ENCODE results near the gene TRABD2B. TPM values are rescaled to one million over a fixed set of nuclear protein-coding genes. Genes with fewer than 3 reads are reported as not detected.

Gene TRABD2B
- polyA plus RNA-seq, 2 donors, result 0.24 to 0.34 TPM

DNA sequence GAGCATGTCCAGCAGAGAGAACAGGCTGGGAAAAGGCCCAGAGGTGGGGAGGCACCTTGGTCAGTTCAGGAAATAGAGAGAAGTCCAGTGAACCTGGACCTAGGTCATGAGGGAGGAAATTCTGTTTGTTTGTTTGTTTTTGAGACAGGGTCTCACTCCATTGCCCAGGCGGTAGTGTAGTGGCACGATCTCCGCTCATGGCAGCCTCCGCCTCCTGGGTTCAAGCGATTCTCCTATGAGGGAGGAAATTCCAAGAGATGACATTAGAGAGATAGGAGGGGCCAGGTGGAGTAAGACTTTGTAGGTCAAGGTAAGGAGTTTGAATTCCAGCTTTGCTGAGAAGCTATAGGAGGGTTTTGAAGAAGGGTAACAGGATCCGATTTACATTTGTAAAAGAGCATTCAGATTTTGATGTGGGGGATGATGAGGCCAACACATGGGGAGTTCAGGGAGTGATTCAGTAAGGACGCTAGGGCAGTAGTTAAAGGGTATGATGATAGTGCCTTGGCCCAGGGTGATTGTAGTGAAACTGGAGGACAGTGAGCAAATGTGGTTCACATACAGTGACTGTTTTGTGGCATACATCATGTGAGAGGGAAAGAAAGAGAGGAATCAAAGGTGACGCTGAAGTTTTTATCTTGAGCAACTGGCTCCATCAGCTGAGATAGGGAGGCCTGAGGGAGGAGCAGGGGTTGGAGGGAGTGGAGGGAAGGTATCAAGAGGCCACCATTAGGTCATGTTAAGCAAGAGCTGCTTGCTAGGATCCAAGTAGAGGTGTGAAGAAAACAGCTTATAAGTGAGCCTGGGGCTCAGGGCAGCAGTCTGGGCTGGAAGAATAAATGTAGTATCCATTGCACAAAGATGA is 8.3 kb upstream of the TRABD2B start:
- Histone ChIP-seq H3K4me3 (ENCODE audit: low read depth in 1 of 2, low read length in 2 of 2) (no peak overlapping the region), H3K36me3 (ENCODE audit: control insufficient read depth in 2 of 2, insufficient read depth in 2 of 2, low read length in 1 of 2) (no peaks in the 10 kb centered on the region), H3K4me1 (ENCODE audit: control insufficient read depth in 2 of 2, insufficient read depth in 2 of 2, low read length in 1 of 2) (no peaks in the 10 kb centered on the region), H3K27ac (ENCODE audit: low read depth in 2 of 2, low read length in 1 of 2) (no peak overlapping the region), H3K27me3 (ENCODE audit: control insufficient read depth in 1 of 2, insufficient read depth in 2 of 2, low read length in 2 of 2) (no peaks in the 10 kb centered on the region), H3K9me3 (ENCODE audit: control insufficient read depth in 2 of 2, insufficient read depth in 1 of 2, low read depth in 1 of 2, low read length in 1 of 2) (no peaks in the 10 kb centered on the region)
- 92 to 93% methylated on average over 8 of the region's 8 CpGs for WGBS, 2 donors

DNA sequence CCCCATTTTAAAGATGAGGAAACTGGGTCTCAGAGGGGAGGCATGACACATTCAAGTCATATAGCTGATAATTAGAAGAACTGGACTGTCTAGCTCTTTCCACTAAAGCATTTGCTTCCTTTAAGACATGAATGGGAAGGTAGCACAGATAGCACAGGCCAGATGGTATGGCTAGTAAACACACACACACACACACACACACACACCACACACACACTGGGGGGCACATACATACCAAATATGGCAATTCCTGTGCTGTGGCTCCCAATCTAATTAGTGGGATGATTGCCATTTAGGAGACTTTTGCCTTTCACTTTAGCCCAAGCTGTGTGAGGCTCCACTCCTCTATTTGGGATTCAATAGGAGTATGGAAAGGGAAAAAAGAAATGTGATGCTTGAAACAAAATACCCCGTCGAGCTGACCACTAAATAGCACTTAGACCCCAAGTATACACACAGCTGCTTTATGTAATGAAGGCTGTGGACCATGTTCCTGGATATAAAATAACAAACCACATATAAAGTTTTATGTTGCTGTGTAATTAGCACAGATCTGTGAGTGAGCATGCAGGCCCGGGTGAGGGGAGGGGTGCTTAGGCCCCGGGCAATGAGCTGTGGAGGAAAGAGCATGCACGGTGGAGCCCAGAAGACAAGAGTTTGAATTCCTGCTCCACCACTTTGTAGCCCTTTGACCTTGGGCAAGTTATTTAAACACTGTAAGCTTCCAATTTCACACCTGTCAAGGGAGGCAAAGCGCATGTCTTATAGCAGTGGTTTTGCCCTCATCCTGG is 6.8 kb upstream of the TRABD2B start:
- Histone ChIP-seq H3K4me1 (ENCODE audit: control insufficient read depth in 2 of 2, insufficient read depth in 2 of 2, low read length in 1 of 2) (no peaks in the 10 kb centered on the region), H3K9me3 (ENCODE audit: control insufficient read depth in 2 of 2, insufficient read depth in 1 of 2, low read depth in 1 of 2, low read length in 1 of 2) (no peaks in the 10 kb centered on the region), H3K4me3 (ENCODE audit: low read depth in 1 of 2, low read length in 2 of 2) (no peak overlapping the region), H3K36me3 (ENCODE audit: control insufficient read depth in 2 of 2, insufficient read depth in 2 of 2, low read length in 1 of 2) (no peaks in the 10 kb centered on the region), H3K27me3 (ENCODE audit: control insufficient read depth in 1 of 2, insufficient read depth in 2 of 2, low read length in 2 of 2) (no peaks in the 10 kb centered on the region), H3K27ac (ENCODE audit: low read depth in 2 of 2, low read length in 1 of 2) (no peak overlapping the region)
- 61 to 62% methylated on average over 6 of the region's 6 CpGs for WGBS, 2 donors

DNA sequence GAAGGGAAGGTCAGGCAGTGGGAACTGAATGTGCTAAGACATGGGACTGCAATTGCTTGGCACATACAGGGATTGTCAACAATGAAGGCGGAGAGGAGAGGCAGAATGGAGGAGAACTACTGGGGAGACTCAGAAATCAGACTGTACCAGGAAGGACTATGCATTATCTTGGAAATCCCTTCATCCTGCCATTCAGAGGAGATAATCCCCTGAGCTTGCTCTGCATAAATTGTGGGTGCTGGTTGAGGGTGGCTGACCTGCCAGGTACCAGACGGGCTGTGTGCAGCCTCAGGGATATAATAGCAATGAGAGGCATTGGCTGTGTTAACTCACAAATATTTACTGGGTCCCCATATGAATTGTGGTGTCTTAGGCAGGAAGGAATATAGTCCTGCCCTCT is 5.0 kb upstream of the TRABD2B start:
- H3K4me3 ChIP-seq (ENCODE audit: low read depth in 1 of 2, low read length in 2 of 2), result no peak overlapping the region
- no peak overlapping the region for H3K27ac ChIP-seq (ENCODE audit: low read depth in 2 of 2, low read length in 1 of 2)
- no peaks in the 10 kb centered on the region for H3K27me3 ChIP-seq (ENCODE audit: control insufficient read depth in 1 of 2, insufficient read depth in 2 of 2, low read length in 2 of 2)
- H3K36me3 ChIP-seq (ENCODE audit: control insufficient read depth in 2 of 2, insufficient read depth in 2 of 2, low read length in 1 of 2), result no peaks in the 10 kb centered on the region
- H3K4me1 ChIP-seq (ENCODE audit: control insufficient read depth in 2 of 2, insufficient read depth in 2 of 2, low read length in 1 of 2), result no peaks in the 10 kb centered on the region
- 63 to 74% methylated on average over 2 of the region's 2 CpGs for WGBS, 2 donors
- no peaks in the 10 kb centered on the region for H3K9me3 ChIP-seq (ENCODE audit: control insufficient read depth in 2 of 2, insufficient read depth in 1 of 2, low read depth in 1 of 2, low read length in 1 of 2)

DNA sequence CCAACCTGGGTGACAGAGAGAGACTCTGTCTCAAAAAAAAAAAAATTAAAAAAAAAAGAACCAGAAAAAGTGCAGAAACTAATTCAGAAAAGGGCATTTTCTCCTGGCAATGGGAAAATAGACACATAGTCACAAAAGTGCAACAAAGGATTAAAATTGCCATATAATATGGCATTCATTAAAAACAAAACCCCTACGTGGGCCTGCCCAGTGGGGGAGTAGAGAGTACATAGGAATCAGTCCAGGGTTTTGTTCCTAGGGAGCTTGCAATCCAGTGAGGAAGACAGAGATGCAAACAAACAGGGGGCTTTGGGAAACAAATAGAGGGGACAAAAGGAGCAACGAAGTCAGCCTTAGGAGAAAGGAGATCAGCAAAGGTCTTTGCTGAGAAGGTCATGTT is 4.5 kb upstream of the TRABD2B start:
- Histone ChIP-seq H3K4me3 (ENCODE audit: low read depth in 1 of 2, low read length in 2 of 2) (no peak overlapping the region), H3K27ac (ENCODE audit: low read depth in 2 of 2, low read length in 1 of 2) (no peak overlapping the region), H3K9me3 (ENCODE audit: control insufficient read depth in 2 of 2, insufficient read depth in 1 of 2, low read depth in 1 of 2, low read length in 1 of 2) (no peaks in the 10 kb centered on the region), H3K27me3 (ENCODE audit: control insufficient read depth in 1 of 2, insufficient read depth in 2 of 2, low read length in 2 of 2) (no peaks in the 10 kb centered on the region), H3K36me3 (ENCODE audit: control insufficient read depth in 2 of 2, insufficient read depth in 2 of 2, low read length in 1 of 2) (no peaks in the 10 kb centered on the region), H3K4me1 (ENCODE audit: control insufficient read depth in 2 of 2, insufficient read depth in 2 of 2, low read length in 1 of 2) (no peaks in the 10 kb centered on the region)
- WGBS, 2 donors, result 59 to 60% methylated on average over 2 of the region's 2 CpGs

DNA sequence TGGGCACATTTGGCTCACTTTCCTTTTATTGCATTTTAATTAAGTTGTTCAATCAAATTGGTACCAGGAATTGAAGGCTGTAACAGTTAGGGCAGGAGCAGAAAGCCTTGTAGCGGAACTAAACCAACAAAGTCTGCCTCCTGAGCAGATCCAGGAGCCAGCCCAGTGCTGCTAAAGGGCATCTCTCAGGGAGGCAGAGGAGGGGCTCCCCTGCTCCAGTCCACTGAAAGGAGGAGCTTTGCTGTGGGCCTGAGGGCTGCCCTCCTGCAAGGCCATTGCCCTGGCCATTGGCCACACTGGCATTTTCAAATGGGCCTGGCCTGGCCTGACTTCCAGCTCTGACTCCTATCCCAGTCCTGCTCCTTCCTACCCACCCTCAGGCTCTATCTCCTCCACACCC is 3.7 kb upstream of the TRABD2B start:
- no peaks in the 10 kb centered on the region for H3K27me3 ChIP-seq (ENCODE audit: control insufficient read depth in 1 of 2, insufficient read depth in 2 of 2, low read length in 2 of 2)
- H3K27ac ChIP-seq (ENCODE audit: low read depth in 2 of 2, low read length in 1 of 2), result no peak overlapping the region
- no peaks in the 10 kb centered on the region for H3K9me3 ChIP-seq (ENCODE audit: control insufficient read depth in 2 of 2, insufficient read depth in 1 of 2, low read depth in 1 of 2, low read length in 1 of 2)
- no peak overlapping the region for H3K4me3 ChIP-seq (ENCODE audit: low read depth in 1 of 2, low read length in 2 of 2)
- no peaks in the 10 kb centered on the region for H3K4me1 ChIP-seq (ENCODE audit: control insufficient read depth in 2 of 2, insufficient read depth in 2 of 2, low read length in 1 of 2)
- H3K36me3 ChIP-seq (ENCODE audit: control insufficient read depth in 2 of 2, insufficient read depth in 2 of 2, low read length in 1 of 2), result no peaks in the 10 kb centered on the region
- 95 to 96% methylated on average over 1 of the region's 1 CpG for WGBS, 2 donors

DNA sequence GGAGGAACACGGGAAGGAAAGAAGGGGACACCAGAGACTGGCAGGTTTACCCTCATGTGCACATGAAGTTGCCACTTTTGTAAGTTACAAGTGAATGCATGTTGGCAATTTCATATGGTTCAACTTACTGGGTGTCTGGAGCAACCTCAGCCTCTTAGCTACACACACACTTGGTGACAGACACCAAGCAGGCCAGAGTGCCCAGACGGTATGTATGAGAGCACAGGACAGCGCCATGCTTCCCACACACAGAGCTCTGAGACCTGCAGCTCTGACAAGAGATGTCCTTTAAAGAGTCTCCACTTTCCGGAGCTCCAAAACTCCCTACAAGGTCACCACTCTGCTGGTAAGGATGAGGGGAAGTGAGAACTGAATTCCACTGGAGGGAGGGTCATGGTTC is 1.9 kb upstream of the TRABD2B start:
- Histone ChIP-seq H3K4me1 (ENCODE audit: control insufficient read depth in 2 of 2, insufficient read depth in 2 of 2, low read length in 1 of 2) (no peaks in the 10 kb centered on the region), H3K27me3 (ENCODE audit: control insufficient read depth in 1 of 2, insufficient read depth in 2 of 2, low read length in 2 of 2) (no peaks in the 10 kb centered on the region)
- WGBS, 2 donors, result 90 to 93% methylated on average over 4 of the region's 4 CpGs

DNA sequence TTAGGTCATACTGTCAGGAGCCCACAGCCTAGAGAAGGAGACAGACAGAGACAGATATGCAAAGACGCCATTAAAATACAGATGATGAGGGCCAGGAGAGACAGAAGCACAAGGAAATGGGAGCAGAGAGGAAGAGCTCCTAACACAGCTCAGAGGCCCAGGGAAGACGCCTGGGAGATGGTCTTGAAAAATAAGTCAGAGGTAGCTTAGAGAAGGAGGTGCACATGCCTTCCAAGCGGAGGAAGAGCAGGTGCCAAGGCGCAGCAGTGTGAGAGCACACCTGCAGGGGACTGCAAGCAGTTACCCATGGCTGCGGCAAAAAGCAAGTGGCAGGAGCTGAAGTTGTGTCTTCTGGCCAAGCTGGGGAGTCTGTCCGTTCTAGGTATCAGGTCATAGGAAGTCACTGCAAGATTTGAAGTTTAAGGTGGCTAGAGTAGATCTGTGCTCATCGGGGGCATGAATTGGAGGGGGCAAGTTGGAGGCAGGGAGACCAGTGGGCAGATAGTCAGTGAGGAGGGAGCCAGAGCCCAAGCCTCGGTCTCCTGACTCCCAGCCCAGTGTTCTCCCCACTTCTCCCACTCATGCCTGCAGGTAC is 1.3 kb upstream of the TRABD2B start:
- H3K9me3 ChIP-seq (ENCODE audit: control insufficient read depth in 2 of 2, insufficient read depth in 1 of 2, low read depth in 1 of 2, low read length in 1 of 2), result no peaks in the 10 kb centered on the region
- no peaks in the 10 kb centered on the region for H3K36me3 ChIP-seq (ENCODE audit: control insufficient read depth in 2 of 2, insufficient read depth in 2 of 2, low read length in 1 of 2)
- H3K4me1 ChIP-seq (ENCODE audit: control insufficient read depth in 2 of 2, insufficient read depth in 2 of 2, low read length in 1 of 2), result peaks cover 0 to 1% of the 10 kb centered on the region in 2 donors
- H3K27ac ChIP-seq (ENCODE audit: low read depth in 2 of 2, low read length in 1 of 2), result no peak overlapping the region
- WGBS, 2 donors, result 81 to 86% methylated on average over 8 of the region's 8 CpGs
- no peaks in the 10 kb centered on the region for H3K27me3 ChIP-seq (ENCODE audit: control insufficient read depth in 1 of 2, insufficient read depth in 2 of 2, low read length in 2 of 2)
- no peak overlapping the region for H3K4me3 ChIP-seq (ENCODE audit: low read depth in 1 of 2, low read length in 2 of 2)

More for the DNA sequence above, 1.9 kb upstream of the TRABD2B start:
- Histone ChIP-seq H3K36me3 (ENCODE audit: control insufficient read depth in 2 of 2, insufficient read depth in 2 of 2, low read length in 1 of 2) (no peaks in the 10 kb centered on the region), H3K4me3 (ENCODE audit: low read depth in 1 of 2, low read length in 2 of 2) (no peak overlapping the region), H3K9me3 (ENCODE audit: control insufficient read depth in 2 of 2, insufficient read depth in 1 of 2, low read depth in 1 of 2, low read length in 1 of 2) (no peaks in the 10 kb centered on the region), H3K27ac (ENCODE audit: low read depth in 2 of 2, low read length in 1 of 2) (no peak overlapping the region)

DNA sequence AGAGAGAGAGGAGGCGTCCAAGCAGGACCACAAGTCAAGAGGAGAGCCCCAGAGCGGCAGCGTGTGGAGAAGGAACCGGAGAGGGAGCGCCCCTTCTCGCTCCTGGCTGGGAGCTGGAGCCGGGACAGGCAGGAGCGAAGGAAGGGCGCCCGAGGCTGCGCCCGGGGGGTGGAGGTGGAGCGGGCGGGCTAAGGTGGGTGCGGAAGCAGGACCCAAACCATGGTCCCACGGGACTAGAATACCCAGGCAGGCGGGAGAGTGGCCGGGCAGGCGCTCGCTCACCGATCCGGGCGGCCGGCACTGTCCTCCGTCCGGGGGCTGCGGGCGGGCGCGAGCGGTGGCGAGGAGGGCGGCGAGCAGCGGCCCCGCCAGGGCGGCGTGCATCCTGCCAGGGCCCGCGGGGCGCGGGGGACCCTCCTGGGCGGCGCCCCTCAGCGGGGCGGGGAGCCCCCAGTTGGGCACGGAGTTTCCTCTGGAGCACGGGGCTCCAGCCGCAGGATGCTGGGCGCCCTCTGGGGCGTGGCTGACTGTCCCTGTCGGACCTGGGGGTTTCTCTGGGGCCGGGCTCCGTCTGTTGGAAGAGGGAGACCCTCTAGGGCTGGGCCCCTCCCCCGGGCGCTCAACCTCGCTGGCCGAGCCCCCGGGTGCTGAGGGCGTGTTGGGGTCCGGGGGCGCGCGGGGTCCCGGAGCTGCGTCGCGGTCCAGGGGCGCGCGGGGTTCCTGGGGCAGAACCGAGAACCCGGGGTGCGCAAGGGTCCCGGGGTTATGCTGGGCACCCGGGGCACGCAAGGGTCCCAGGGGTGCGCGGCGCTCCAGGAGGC is 569 bp downstream of the TRABD2B start:
- peak overlapping the region in 1 of 2 donors; percentile 60 for H3K27ac ChIP-seq (ENCODE audit: low read depth in 2 of 2, low read length in 1 of 2)
- 2 to 3% methylated on average over 71 to 80 of the region's 80 CpGs for WGBS, 2 donors
- H3K27me3 ChIP-seq (ENCODE audit: control insufficient read depth in 1 of 2, insufficient read depth in 2 of 2, low read length in 2 of 2), result no peaks in the 10 kb centered on the region
- H3K36me3 ChIP-seq (ENCODE audit: control insufficient read depth in 2 of 2, insufficient read depth in 2 of 2, low read length in 1 of 2), result no peaks in the 10 kb centered on the region
- H3K4me1 ChIP-seq (ENCODE audit: control insufficient read depth in 2 of 2, insufficient read depth in 2 of 2, low read length in 1 of 2), result peaks cover 0 to 2% of the 10 kb centered on the region in 2 donors
- H3K4me3 ChIP-seq (ENCODE audit: low read depth in 1 of 2, low read length in 2 of 2), result peak overlapping the region; percentile 41 to 45
- H3K9me3 ChIP-seq (ENCODE audit: control insufficient read depth in 2 of 2, insufficient read depth in 1 of 2, low read depth in 1 of 2, low read length in 1 of 2), result no peaks in the 10 kb centered on the region

DNA sequence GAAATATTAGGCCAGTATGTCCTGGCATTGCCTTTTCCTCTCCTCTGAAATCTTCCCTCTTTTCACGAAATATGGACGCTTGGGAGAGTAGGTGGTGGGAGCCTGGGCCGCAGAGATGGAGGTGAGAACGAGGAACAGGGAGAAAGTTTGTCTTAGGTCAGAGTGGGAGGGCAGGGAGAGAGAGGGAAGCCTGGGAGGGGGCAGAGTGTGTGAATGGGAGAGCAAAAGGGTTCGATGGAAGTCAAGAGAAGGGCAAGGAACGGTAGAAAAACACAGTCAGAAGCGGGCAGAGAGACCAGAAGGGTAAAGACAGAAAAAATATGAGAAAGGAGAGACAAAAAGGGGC is 1.2 kb downstream of the TRABD2B start:
- Histone ChIP-seq H3K9me3 (ENCODE audit: control insufficient read depth in 2 of 2, insufficient read depth in 1 of 2, low read depth in 1 of 2, low read length in 1 of 2) (no peaks in the 10 kb centered on the region), H3K27ac (ENCODE audit: low read depth in 2 of 2, low read length in 1 of 2) (peak overlapping the region in 1 of 2 donors; percentile 60), H3K36me3 (ENCODE audit: control insufficient read depth in 2 of 2, insufficient read depth in 2 of 2, low read length in 1 of 2) (no peaks in the 10 kb centered on the region), H3K4me1 (ENCODE audit: control insufficient read depth in 2 of 2, insufficient read depth in 2 of 2, low read length in 1 of 2) (peaks cover 0 to 2% of the 10 kb centered on the region in 2 donors), H3K27me3 (ENCODE audit: control insufficient read depth in 1 of 2, insufficient read depth in 2 of 2, low read length in 2 of 2) (no peaks in the 10 kb centered on the region), H3K4me3 (ENCODE audit: low read depth in 1 of 2, low read length in 2 of 2) (peak overlapping the region in 1 of 2 donors; percentile 41)
- 52 to 59% methylated on average over 7 of the region's 7 CpGs for WGBS, 2 donors
